Hepatocyte (in vitro differentiated cells): ENCODE measurements around the gene PAPPA2.

Source experiments
- EZH2phosphoT487 ChIP-seq: fragments of 200-600 bp; sonication (generic); IDR thresholded peaks from one replicate; pipeline ENCODE4 v1.6.1; 2018; ENCODE audit warnings: antibody characterized with exemption, mild to moderate bottlenecking, low read depth, moderate library complexity; ENCODE audit not compliant: unreplicated experiment, severe bottlenecking
- TF ChIP-seq, protein P1 (sequence below): fragments of 200-600 bp; sonication (generic); IDR thresholded peaks from 2 replicates; pipeline ENCODE4 v1.5.1; 2016; ENCODE audit warnings: antibody characterized with exemption, mild to moderate bottlenecking; ENCODE audit not compliant: poor library complexity

DNA sequence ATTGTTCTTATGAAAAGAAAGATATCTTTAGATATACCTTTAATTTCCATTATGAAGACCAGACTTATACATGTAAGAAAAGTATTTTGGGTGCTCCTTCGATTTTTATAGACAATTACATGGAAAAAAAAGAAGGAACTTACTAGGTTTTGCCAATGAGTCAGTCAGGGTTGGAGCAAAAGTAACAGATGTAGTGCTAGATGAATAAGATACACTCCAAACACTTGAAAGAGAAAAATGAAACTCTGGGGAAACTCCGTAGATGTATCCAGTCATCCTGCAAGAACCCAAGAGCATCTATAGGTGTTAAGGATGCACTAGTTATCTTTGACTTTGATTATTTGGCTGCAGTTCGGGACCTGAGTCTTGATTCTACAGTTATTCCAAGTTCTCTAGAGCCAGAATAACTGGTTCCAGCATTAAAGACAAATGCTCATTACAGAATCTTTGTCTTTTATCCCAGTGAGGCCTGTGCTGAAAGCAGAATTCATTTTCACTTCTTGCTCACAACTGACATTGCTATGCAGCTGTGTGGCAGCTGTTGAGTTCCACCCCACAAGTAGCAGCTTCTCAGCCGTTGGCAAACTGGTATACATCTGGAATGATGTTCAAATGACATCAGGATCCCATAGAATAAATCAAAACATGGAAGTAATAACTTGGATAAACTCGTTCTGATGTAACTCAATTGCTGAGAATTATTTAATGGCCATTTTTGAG, 375.5 kb downstream of the PAPPA2 start:
- TF ChIP-seq, protein P1, sequence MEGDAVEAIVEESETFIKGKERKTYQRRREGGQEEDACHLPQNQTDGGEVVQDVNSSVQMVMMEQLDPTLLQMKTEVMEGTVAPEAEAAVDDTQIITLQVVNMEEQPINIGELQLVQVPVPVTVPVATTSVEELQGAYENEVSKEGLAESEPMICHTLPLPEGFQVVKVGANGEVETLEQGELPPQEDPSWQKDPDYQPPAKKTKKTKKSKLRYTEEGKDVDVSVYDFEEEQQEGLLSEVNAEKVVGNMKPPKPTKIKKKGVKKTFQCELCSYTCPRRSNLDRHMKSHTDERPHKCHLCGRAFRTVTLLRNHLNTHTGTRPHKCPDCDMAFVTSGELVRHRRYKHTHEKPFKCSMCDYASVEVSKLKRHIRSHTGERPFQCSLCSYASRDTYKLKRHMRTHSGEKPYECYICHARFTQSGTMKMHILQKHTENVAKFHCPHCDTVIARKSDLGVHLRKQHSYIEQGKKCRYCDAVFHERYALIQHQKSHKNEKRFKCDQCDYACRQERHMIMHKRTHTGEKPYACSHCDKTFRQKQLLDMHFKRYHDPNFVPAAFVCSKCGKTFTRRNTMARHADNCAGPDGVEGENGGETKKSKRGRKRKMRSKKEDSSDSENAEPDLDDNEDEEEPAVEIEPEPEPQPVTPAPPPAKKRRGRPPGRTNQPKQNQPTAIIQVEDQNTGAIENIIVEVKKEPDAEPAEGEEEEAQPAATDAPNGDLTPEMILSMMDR: no peak
- no peak for TF ChIP-seq EZH2phosphoT487
